Lower lobe of right lung (tissue), 2 donors: ENCODE data around the gene CYP39A1. TPM values are rescaled to one million over a fixed set of nuclear protein-coding genes. Genes with fewer than 3 reads are reported as not detected.

Experiments
- ATAC-seq, 2 donors: fragments of 200-7000 bp; cut with Tn5 transposase; one replicate each; pipeline ENCODE4 v1.9.1; 2020 to 2022; ENCODE audit warnings: mild to moderate bottlenecking in 2 of 2, moderate library complexity in 2 of 2
- DNase-seq: peaks from one replicate; pipeline ENCODE4 v3.0.0-alpha.2; 2020
- H3K27ac ChIP-seq: fragments of 200-600 bp; one replicate; pipeline ENCODE4 v1.8.0; 2022
- H3K27me3 ChIP-seq: fragments of 200-600 bp; one replicate; pipeline ENCODE4 v1.8.0; 2022; ENCODE audit warnings: low read depth
- H3K36me3 ChIP-seq: fragments of 200-600 bp; one replicate; pipeline ENCODE4 v1.8.0; 2022; ENCODE audit warnings: mild to moderate bottlenecking
- H3K4me1 ChIP-seq: fragments of 200-600 bp; one replicate; pipeline ENCODE4 v1.8.0; 2022
- H3K4me3 ChIP-seq: fragments of 200-600 bp; one replicate; pipeline ENCODE4 v1.8.0; 2022; ENCODE audit warnings: mild to moderate bottlenecking
- H3K9me3 ChIP-seq: fragments of 200-600 bp; one replicate; pipeline ENCODE4 v1.8.0; 2022
- intact Hi-C: fragments of 100-400 bp; cut with DNase I; formaldehyde crosslinking; loops from one replicate; pipeline ENCODE4 v1.11.0; 2022
- long read RNA-seq: library from polyadenylated mRNA; unstranded; transcript quantifications from one replicate; pipeline ENCODE4 v2.0.0, GENCODE V29; 2021
- total RNA-seq: library from RNA; stranded (reverse); fragmentation: NEBNext Ultra II Directional; extraction: Animal tissue kit (Norgen Biotek cat#: 25700); gene quantifications from one replicate; pipeline ENCODE4 v1.2.1, GENCODE V29; 2021
- TF ChIP-seq, protein P1 (sequence below): fragments of 200-600 bp; IDR thresholded peaks from one replicate; pipeline ENCODE4 v1.8.0; 2022; ENCODE audit warnings: antibody characterized with exemption, mild to moderate bottlenecking
- donor health status: DM: no; HTN: yes; CAD: no; lungs with severe emphysema.

CYP39A1 gene, protein sequence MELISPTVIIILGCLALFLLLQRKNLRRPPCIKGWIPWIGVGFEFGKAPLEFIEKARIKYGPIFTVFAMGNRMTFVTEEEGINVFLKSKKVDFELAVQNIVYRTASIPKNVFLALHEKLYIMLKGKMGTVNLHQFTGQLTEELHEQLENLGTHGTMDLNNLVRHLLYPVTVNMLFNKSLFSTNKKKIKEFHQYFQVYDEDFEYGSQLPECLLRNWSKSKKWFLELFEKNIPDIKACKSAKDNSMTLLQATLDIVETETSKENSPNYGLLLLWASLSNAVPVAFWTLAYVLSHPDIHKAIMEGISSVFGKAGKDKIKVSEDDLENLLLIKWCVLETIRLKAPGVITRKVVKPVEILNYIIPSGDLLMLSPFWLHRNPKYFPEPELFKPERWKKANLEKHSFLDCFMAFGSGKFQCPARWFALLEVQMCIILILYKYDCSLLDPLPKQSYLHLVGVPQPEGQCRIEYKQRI
- total RNA-seq: 5.4 TPM
- long read RNA-seq, partial matches to known transcripts: 1 of 6 reads
- long read RNA-seq, other reads (novel, unspliced or antisense): 1 of 6 reads

DNA sequence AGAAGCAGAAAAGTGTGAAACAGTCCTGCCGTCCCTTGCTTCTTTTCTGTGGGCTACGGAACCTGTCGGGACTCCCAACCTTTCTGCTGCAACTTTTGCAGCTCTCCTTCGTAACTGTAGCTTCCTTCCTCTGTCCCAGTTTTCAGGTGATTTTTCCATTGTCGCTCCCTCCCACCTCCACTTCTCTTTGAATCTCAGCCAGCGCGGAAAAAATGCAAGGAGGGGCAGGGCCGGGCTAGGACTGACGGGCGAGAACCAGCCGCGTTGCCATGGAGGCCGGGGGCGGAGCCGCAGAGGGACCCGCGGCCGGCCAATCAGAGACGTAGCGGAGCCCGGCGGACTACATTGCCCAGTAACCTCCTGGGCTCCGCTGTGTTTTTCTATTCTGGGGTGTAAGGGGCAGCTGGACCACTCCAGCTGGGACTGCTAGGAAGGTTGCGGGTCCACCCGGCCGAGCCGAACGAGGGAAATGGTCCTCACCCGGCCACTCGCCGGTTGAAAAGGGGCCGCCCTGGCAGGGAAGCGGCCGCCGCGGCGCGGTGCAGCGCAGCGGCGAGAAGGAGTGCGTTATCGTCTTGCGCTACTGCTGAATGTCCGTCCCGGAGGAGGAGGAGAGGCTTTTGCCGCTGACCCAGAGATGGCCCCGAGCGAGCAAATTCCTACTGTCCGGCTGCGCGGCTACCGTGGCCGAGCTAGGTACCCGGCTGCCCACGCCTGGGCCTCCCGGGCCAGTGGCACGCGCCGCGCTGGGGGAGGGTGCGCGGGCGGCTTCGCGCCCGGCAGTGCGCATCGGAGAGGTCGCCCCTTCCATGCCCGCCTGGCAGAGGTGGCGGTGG, at the start of gene CYP39A1, which contains the start of gene SLC25A27:
TSS of gene CYP39A1 (minus strand) at position 216 of the 836 bp plus-strand sequence. CDS start 236 bp downstream, outside the sequence.
TSS of gene SLC25A27 (plus strand) at position 373 of the 836 bp plus-strand sequence. CDS start at position 591, 218 bp downstream.
- H3K27me3 ChIP-seq: no peaks in the 10 kb centered on the region
- peak; percentile 96 for DNase-seq
- H3K4me3 ChIP-seq: peak within 1 kb of the TSS; percentile 93
- H3K36me3 ChIP-seq: no peaks in the 10 kb centered on the region
- peak within 1 kb of the TSS; percentile 76 for H3K27ac ChIP-seq
- intact Hi-C loops: no loop called here
- peaks cover 7% of the 10 kb centered on the region for H3K4me1 ChIP-seq
- H3K9me3 ChIP-seq: no peaks in the 10 kb centered on the region
- TF ChIP-seq, protein P1, sequence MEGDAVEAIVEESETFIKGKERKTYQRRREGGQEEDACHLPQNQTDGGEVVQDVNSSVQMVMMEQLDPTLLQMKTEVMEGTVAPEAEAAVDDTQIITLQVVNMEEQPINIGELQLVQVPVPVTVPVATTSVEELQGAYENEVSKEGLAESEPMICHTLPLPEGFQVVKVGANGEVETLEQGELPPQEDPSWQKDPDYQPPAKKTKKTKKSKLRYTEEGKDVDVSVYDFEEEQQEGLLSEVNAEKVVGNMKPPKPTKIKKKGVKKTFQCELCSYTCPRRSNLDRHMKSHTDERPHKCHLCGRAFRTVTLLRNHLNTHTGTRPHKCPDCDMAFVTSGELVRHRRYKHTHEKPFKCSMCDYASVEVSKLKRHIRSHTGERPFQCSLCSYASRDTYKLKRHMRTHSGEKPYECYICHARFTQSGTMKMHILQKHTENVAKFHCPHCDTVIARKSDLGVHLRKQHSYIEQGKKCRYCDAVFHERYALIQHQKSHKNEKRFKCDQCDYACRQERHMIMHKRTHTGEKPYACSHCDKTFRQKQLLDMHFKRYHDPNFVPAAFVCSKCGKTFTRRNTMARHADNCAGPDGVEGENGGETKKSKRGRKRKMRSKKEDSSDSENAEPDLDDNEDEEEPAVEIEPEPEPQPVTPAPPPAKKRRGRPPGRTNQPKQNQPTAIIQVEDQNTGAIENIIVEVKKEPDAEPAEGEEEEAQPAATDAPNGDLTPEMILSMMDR: no peak
- peak; percentile 100 for ATAC-seq

DNA sequence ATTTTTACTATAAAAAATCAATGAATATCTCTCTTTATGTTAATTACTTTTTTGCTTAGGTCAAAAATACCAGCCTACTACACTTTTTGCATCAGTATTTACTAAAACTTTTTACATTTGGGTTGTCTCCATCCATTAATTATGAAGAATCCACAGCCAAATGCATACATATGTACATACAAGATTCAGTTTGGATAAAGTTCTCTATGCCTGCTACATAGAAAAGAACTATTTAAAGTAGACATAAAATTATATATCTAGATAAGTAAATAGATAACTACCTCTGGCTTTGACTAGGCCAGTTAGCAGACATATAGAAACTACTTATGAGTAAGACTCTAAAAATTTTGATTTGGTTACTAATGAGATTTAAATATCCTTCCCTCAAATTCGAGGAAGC, 47.4 kb upstream of the CYP39A1 start:
- no peaks in the 10 kb centered on the region for H3K9me3 ChIP-seq
- H3K4me3 ChIP-seq: no peak overlapping the region
- H3K27ac ChIP-seq: no peak overlapping the region
- no peaks in the 10 kb centered on the region for H3K27me3 ChIP-seq
- no peak for ATAC-seq
- no peaks in the 10 kb centered on the region for H3K4me1 ChIP-seq
- TF ChIP-seq, protein P1: no peak
- DNase-seq: no peak
- no peaks in the 10 kb centered on the region for H3K36me3 ChIP-seq
- intact Hi-C loops: no loop called here

DNA sequence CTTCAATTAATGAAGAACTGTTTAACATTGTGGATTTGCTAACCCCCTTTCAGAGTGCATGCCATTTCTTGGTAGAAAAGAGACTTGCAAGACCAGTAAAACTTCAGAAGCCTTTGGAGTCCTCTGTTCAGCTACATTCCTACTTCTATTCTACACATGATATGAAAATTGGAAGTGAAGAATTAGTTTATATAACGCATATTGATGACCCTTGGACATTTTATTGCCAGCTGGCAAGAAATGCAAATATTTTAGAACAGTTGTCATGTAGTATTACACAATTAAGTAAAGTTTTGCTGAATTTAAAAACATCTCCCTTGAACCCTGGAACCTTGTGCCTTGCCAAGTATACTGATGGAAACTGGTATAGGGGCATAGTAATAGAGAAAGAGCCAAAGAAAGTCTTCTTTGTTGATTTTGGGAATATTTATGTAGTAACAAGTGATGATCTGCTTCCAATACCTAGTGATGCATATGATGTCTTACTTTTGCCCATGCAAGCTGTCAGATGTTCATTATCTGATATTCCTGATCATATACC, 38.4 kb upstream of the CYP39A1 start:
- no peak overlapping the region for H3K4me3 ChIP-seq
- no peaks in the 10 kb centered on the region for H3K27me3 ChIP-seq
- no peaks in the 10 kb centered on the region for H3K36me3 ChIP-seq
- no peak overlapping the region for H3K27ac ChIP-seq
- H3K9me3 ChIP-seq: no peaks in the 10 kb centered on the region
- no peaks in the 10 kb centered on the region for H3K4me1 ChIP-seq
- TF ChIP-seq, protein P1: no peak
- DNase-seq: no peak
- ATAC-seq: no peak
- intact Hi-C loops: no loop called here

DNA sequence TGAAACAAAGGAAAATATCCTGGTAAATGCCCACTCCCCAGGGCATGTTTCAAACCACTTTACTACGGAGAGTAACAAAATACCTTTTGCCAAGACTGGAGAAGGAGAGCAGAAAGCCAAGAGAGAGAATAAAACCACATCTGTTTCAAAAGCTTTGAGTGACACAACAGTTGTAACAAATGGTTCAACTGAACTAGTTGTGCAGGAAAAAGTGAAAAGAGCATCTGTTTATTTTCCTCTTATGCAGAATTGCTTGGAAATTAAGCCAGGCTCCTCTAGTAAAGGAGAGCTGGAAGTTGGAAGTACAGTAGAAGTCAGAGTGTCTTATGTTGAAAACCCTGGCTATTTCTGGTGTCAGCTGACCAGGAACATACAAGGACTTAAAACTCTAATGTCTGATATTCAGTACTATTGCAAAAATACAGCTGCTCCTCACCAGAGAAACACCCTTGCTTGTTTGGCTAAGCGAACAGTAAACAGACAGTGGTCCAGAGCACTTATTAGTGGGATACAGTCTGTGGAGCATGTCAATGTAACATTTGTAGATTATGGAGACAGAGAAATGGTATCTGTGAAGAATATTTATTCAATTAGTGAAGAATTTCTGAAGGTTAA, 37.6 kb upstream of the CYP39A1 start:
- Histone ChIP-seq H3K4me3 (no peak overlapping the region), H3K9me3 (no peaks in the 10 kb centered on the region), H3K4me1 (no peaks in the 10 kb centered on the region), H3K27ac (no peak overlapping the region), H3K27me3 (no peaks in the 10 kb centered on the region), H3K36me3 (no peaks in the 10 kb centered on the region)
- DNase-seq: no peak
- intact Hi-C loops: no loop called here
- ATAC-seq: no peak
- TF ChIP-seq, protein P1: no peak

DNA sequence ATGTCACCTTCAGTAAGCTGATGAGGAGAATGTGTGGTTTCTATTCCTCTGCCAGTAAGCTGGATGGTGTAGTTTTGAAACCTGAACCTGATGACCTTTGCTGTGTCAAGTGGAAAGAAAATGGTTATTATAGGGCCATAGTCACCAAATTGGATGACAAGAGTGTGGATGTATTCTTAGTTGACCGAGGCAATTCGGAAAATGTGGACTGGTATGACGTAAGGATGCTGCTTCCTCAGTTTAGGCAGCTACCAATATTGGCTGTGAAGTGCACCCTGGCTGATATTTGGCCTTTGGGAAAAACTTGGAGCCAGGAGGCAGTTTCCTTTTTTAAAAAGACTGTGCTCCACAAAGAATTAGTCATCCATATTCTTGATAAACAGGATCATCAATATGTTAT, 37.0 kb upstream of the CYP39A1 start:
- H3K27ac ChIP-seq: no peak overlapping the region
- TF ChIP-seq, protein P1: no peak
- H3K27me3 ChIP-seq: no peaks in the 10 kb centered on the region
- intact Hi-C loops: no loop called here
- no peaks in the 10 kb centered on the region for H3K36me3 ChIP-seq
- H3K4me3 ChIP-seq: no peak overlapping the region
- no peaks in the 10 kb centered on the region for H3K4me1 ChIP-seq
- H3K9me3 ChIP-seq: no peaks in the 10 kb centered on the region
- no peak for DNase-seq
- no peak for ATAC-seq
